SH-SY5Y (cell line): ENCODE measurements around the gene PTGES.

Experiments
- GATA2 ChIP-seq: IDR thresholded peaks from 2 replicates; pipeline ENCODE4 v1.6.1; 2011; ENCODE audit warnings: mild to moderate bottlenecking, low read depth, low read length
- GATA3 ChIP-seq: IDR thresholded peaks from 2 replicates; pipeline ENCODE4 v1.6.1; 2011; ENCODE audit warnings: low read depth, mild to moderate bottlenecking, low read length, moderate library complexity

DNA sequence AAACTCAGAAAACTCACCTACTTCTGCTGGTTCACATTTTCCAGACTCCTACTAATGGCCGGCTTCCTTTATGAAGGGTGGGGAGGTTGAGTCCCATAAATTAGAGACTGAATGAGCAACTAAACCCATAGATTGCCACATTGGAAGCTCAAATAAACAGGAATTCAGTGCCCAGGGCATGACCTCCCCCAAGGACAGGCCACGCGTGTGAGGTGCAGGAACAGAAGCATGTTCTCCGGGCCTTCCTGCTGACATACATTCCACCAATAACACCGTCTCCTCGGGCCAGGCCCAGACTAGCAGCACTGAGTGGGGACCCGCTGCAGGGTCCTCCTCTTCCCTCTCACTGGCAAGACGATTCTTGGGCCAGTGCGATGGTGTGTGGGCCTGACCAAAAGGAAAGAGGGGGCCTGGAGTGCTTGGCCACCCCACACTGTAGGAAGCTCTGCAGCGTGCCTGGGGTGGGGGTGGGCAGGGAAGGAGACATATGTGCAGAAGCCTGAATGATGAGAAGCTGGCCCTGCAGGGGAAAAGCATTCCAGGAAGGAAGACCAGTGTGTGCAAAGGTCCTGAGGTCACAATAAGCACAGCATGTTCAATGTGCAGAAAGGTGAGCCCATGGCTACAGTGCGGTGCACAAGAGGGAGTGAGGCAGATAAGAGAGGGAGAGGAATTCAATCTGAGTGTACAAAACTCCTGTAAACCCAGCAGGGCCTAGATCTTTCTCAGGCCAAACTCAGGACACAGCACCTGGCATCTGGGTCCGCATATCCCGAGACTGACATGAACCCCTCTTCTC, 12.0 kb downstream of the PTGES start:
- TF ChIP-seq GATA2: no peak
- no peak for TF ChIP-seq GATA3
